ENCODE results near the gene EDDM3A.

DNA sequence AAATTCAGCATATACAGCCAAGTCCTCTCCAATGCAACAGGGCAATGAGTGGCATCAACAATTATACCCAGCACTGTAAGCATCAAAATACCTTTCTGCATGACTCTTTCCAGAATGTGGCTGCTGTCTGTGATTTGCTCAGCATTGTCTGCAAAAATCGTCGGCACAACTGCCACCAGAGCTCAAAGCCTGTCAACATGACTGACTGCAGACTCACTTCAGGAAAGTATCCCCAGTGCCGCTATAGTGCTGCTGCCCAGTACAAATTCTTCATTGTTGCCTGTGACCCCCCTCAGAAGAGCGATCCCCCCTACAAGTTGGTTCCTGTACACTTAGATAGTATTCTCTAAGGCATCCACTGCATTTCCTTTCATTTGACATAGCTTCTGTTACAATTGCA is 36.1 kb downstream of the EDDM3A start:
- TF ChIP-seq, protein P1, sequence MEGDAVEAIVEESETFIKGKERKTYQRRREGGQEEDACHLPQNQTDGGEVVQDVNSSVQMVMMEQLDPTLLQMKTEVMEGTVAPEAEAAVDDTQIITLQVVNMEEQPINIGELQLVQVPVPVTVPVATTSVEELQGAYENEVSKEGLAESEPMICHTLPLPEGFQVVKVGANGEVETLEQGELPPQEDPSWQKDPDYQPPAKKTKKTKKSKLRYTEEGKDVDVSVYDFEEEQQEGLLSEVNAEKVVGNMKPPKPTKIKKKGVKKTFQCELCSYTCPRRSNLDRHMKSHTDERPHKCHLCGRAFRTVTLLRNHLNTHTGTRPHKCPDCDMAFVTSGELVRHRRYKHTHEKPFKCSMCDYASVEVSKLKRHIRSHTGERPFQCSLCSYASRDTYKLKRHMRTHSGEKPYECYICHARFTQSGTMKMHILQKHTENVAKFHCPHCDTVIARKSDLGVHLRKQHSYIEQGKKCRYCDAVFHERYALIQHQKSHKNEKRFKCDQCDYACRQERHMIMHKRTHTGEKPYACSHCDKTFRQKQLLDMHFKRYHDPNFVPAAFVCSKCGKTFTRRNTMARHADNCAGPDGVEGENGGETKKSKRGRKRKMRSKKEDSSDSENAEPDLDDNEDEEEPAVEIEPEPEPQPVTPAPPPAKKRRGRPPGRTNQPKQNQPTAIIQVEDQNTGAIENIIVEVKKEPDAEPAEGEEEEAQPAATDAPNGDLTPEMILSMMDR (optimal IDR thresholded peaks at IDR 0.05 in 1 of 3, IDR thresholded peaks at IDR 0.05 in 1 of 3, conservative IDR thresholded peaks at IDR 0.05 in 1 of 3; ENCODE audit: extremely low read depth in 1 of 3, insufficient read depth in 2 of 3, low read length in 3 of 3): no peak
- no peak for TF ChIP-seq EZH2 (IDR thresholded peaks at IDR 0.05; ENCODE audit: low read length)

Data from keratinocyte (primary cell).